Measurements from ENCODE around the gene RERE.

DNA sequence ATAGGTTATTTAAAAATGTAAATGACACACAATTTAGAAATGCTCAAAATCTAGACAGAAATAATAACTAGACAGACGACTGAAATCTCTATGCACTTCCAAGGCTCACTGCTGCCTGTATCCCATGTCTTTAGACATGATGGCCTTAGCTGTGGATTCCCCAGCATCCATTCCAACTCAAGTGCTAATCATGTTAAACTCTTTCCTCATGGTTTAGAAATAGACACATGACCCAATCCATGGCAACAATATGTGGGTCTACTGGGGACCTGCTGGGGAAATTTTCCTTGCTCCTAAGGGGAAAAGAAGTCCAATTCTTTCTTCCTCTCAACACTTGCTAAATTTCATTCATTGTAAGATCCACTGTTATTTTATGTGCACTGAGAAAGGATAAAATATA lies 311.0 kb downstream of the RERE start:
- TF ChIP-seq POLR2A (IDR thresholded peaks at IDR 0.05) (no peak), POLR2AphosphoS5 (IDR thresholded peaks at IDR 0.05) (no peak)
- TF ChIP-seq, protein P1, sequence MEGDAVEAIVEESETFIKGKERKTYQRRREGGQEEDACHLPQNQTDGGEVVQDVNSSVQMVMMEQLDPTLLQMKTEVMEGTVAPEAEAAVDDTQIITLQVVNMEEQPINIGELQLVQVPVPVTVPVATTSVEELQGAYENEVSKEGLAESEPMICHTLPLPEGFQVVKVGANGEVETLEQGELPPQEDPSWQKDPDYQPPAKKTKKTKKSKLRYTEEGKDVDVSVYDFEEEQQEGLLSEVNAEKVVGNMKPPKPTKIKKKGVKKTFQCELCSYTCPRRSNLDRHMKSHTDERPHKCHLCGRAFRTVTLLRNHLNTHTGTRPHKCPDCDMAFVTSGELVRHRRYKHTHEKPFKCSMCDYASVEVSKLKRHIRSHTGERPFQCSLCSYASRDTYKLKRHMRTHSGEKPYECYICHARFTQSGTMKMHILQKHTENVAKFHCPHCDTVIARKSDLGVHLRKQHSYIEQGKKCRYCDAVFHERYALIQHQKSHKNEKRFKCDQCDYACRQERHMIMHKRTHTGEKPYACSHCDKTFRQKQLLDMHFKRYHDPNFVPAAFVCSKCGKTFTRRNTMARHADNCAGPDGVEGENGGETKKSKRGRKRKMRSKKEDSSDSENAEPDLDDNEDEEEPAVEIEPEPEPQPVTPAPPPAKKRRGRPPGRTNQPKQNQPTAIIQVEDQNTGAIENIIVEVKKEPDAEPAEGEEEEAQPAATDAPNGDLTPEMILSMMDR (IDR thresholded peaks at IDR 0.05), result no peak
